KMS-11 (cell line): Measurements from ENCODE around the gene LCA5.
A peak's percentile ranks its signal among the peaks of the same experiment; 100 is the strongest.
"Not testable (repeated sequence)": the region's sequence is repeated elsewhere in the genome, so short reads cannot be mapped to it uniquely, and the experiment has no call there.

Experiments used
- H2AFZ ChIP-seq: fragments of 200-600 bp; sonication (generic); 2 replicates; pipeline ENCODE4 v1.6.1; 2016; ENCODE audit warnings: antibody characterized with exemption, mixed run types, low read depth
- H3K27ac ChIP-seq: fragments of 200-600 bp; sonication (generic); 2 replicates; pipeline ENCODE4 v1.6.1; 2016; ENCODE audit warnings: mild to moderate bottlenecking, mixed run types
- H3K27me3 ChIP-seq: fragments of 200-600 bp; sonication (generic); 2 replicates; pipeline ENCODE4 v1.6.1; 2017; ENCODE audit warnings: mild to moderate bottlenecking, low read depth, mixed run types, moderate library complexity; ENCODE audit not compliant: insufficient read depth
- H3K36me3 ChIP-seq: fragments of 200-600 bp; sonication (generic); 2 replicates; pipeline ENCODE4 v1.6.1; 2017; ENCODE audit warnings: mild to moderate bottlenecking, mixed run types; ENCODE audit not compliant: insufficient read depth
- H3K4me1 ChIP-seq: fragments of 200-600 bp; sonication (generic); 2 replicates; pipeline ENCODE4 v1.6.1; 2016; ENCODE audit warnings: mild to moderate bottlenecking, low read depth, mixed run types; ENCODE audit not compliant: poor library complexity, severe bottlenecking
- H3K4me2 ChIP-seq: fragments of 200-600 bp; sonication (generic); 2 replicates; pipeline ENCODE4 v1.7.0; 2016; ENCODE audit warnings: mild to moderate bottlenecking, mixed run types
- H3K4me3 ChIP-seq: fragments of 200-600 bp; sonication (generic); IDR thresholded peaks from 2 replicates; pipeline ENCODE4 v1.6.1; 2017; ENCODE audit warnings: low read depth, low read length, mixed read lengths; ENCODE audit not compliant: insufficient read depth
- H3K79me2 ChIP-seq: fragments of 200-600 bp; sonication (generic); 2 replicates; pipeline ENCODE4 v1.6.1; 2016; ENCODE audit warnings: low read depth, mixed run types; ENCODE audit not compliant: insufficient read depth
- H3K9ac ChIP-seq: fragments of 200-600 bp; sonication (generic); 2 replicates; pipeline ENCODE4 v1.6.1; 2016; ENCODE audit warnings: mild to moderate bottlenecking, mixed run types
- H4K20me1 ChIP-seq: fragments of 200-600 bp; sonication (generic); 2 replicates; pipeline ENCODE4 v1.6.1; 2016; ENCODE audit warnings: mild to moderate bottlenecking, mixed run types; ENCODE audit not compliant: insufficient read depth
- CTCF ChIP-seq: fragments of 200-600 bp; sonication (generic); conservative IDR thresholded peaks from 2 replicates; pipeline ENCODE4 v1.6.1; 2017; ENCODE audit warnings: low read depth, mild to moderate bottlenecking, antibody characterized with exemption, low read length, moderate library complexity, mixed read lengths

Gene LCA5

GRCh38 chr6:79536954-79537747 lies at the start of gene LCA5:
Gene LCA5, minus strand, starts transcription at chr6:79537430. Its CDS starts 18,536 bp downstream, at chr6:79518894.
- peak within 1 kb of the TSS; percentile 86 for H3K4me2 ChIP-seq

GRCh38 chr6:79586548-79586947 lies 49.3 kb upstream of the LCA5 start:
- TF ChIP-seq CTCF, result no peak
- no peak overlapping the region for H3K9ac ChIP-seq
- no peaks in the 10 kb centered on the region for H4K20me1 ChIP-seq
- no peaks in the 10 kb centered on the region for H3K27me3 ChIP-seq
- no peak overlapping the region for H3K4me3 ChIP-seq
- no peak overlapping the region for H3K4me2 ChIP-seq
- H3K27ac ChIP-seq, result no peak overlapping the region
- H3K36me3 ChIP-seq, result no peaks in the 10 kb centered on the region
- no peaks in the 10 kb centered on the region for H3K4me1 ChIP-seq
- H2AFZ ChIP-seq, result no peak overlapping the region
- H3K79me2 ChIP-seq, result no peaks in the 10 kb centered on the region

More at GRCh38 chr6:79536954-79537747, at the start of gene LCA5:
- TF ChIP-seq CTCF, result no peak
- H3K27me3 ChIP-seq, result no peaks in the 10 kb centered on the region
- peak within 1 kb of the TSS; percentile 51 for H3K27ac ChIP-seq
- H4K20me1 ChIP-seq, result no peaks in the 10 kb centered on the region
- H3K9ac ChIP-seq, result peak within 1 kb of the TSS; percentile 49
- no peak within 1 kb of the TSS for H3K4me3 ChIP-seq
- H3K79me2 ChIP-seq, result no peaks in the 10 kb centered on the region
- peak within 1 kb of the TSS; percentile 93 for H2AFZ ChIP-seq
- peaks cover 11% of the 10 kb centered on the region for H3K4me1 ChIP-seq
- H3K36me3 ChIP-seq, result no peaks in the 10 kb centered on the region

GRCh38 chr6:79584332-79584731 lies 47.1 kb upstream of the LCA5 start:
- Histone ChIP-seq H3K79me2 (no peaks in the 10 kb centered on the region), H4K20me1 (no peaks in the 10 kb centered on the region), H3K4me2 (no peak overlapping the region), H3K27me3 (no peaks in the 10 kb centered on the region), H3K27ac (no peak overlapping the region), H2AFZ (no peak overlapping the region), H3K4me3 (no peak overlapping the region), H3K9ac (no peak overlapping the region), H3K4me1 (no peaks in the 10 kb centered on the region), H3K36me3 (no peaks in the 10 kb centered on the region)
- TF ChIP-seq CTCF, result no peak

GRCh38 chr6:79577926-79578325 lies 40.7 kb upstream of the LCA5 start:
- not testable (repeated sequence) for H3K9ac ChIP-seq, H2AFZ ChIP-seq, H3K79me2 ChIP-seq, H3K4me1 ChIP-seq, H3K36me3 ChIP-seq, H4K20me1 ChIP-seq, H3K4me2 ChIP-seq, H3K27ac ChIP-seq, H3K4me3 ChIP-seq, H3K27me3 ChIP-seq

- no peak for TF ChIP-seq CTCF
- Histone ChIP-seq H3K9ac (no peak overlapping the region), H3K36me3 (no peaks in the 10 kb centered on the region), H4K20me1 (no peaks in the 10 kb centered on the region), H3K27me3 (no peaks in the 10 kb centered on the region), H3K27ac (no peak overlapping the region), H3K4me1 (peaks cover 5% of the 10 kb centered on the region), H3K4me2 (no peak overlapping the region), H3K4me3 (no peak overlapping the region), H2AFZ (no peak overlapping the region), H3K79me2 (no peaks in the 10 kb centered on the region)
These were observed 37.5 kb upstream of the LCA5 start for GRCh38 chr6:79574630-79575225.
